Loucy (cell line): ENCODE results near the gene XPNPEP1.

Source experiments
- EZH2phosphoT487 ChIP-seq: fragments of 200-600 bp; IDR thresholded peaks from 2 replicates; pipeline ENCODE4 v1.6.1; 2018; ENCODE audit warnings: antibody characterized with exemption, mild to moderate bottlenecking, moderate library complexity, borderline replicate concordance
- TF ChIP-seq, protein P1 (sequence below): fragments of 200-600 bp; sonication (generic); conservative IDR thresholded peaks from 2 replicates; pipeline ENCODE4 v1.5.1; 2014; ENCODE audit warnings: mild to moderate bottlenecking, antibody characterized with exemption, low read length

- TF ChIP-seq, protein P1, sequence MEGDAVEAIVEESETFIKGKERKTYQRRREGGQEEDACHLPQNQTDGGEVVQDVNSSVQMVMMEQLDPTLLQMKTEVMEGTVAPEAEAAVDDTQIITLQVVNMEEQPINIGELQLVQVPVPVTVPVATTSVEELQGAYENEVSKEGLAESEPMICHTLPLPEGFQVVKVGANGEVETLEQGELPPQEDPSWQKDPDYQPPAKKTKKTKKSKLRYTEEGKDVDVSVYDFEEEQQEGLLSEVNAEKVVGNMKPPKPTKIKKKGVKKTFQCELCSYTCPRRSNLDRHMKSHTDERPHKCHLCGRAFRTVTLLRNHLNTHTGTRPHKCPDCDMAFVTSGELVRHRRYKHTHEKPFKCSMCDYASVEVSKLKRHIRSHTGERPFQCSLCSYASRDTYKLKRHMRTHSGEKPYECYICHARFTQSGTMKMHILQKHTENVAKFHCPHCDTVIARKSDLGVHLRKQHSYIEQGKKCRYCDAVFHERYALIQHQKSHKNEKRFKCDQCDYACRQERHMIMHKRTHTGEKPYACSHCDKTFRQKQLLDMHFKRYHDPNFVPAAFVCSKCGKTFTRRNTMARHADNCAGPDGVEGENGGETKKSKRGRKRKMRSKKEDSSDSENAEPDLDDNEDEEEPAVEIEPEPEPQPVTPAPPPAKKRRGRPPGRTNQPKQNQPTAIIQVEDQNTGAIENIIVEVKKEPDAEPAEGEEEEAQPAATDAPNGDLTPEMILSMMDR = no peak
- TF ChIP-seq EZH2phosphoT487 = no peak
These were observed 34.7 kb upstream of the XPNPEP1 start for GRCh38 chr10:109958059-109958458.
